OCI-LY3 (cell line): ENCODE measurements around the gene URB2.

ENCODE experiments used
- EZH2phosphoT487 ChIP-seq: fragments of 200-600 bp; shearing (Covaris generic); IDR thresholded peaks from 2 replicates; pipeline ENCODE4 v1.6.1; 2018; ENCODE audit warnings: antibody characterized with exemption, mixed run types, low read depth
- TF ChIP-seq, protein P1 (sequence below): fragments of 200-600, 300-600 bp; sonication (generic); IDR thresholded peaks from 2 replicates; pipeline ENCODE4 v1.5.1; 2014; ENCODE audit warnings: antibody characterized with exemption, low read length, low read depth

DNA sequence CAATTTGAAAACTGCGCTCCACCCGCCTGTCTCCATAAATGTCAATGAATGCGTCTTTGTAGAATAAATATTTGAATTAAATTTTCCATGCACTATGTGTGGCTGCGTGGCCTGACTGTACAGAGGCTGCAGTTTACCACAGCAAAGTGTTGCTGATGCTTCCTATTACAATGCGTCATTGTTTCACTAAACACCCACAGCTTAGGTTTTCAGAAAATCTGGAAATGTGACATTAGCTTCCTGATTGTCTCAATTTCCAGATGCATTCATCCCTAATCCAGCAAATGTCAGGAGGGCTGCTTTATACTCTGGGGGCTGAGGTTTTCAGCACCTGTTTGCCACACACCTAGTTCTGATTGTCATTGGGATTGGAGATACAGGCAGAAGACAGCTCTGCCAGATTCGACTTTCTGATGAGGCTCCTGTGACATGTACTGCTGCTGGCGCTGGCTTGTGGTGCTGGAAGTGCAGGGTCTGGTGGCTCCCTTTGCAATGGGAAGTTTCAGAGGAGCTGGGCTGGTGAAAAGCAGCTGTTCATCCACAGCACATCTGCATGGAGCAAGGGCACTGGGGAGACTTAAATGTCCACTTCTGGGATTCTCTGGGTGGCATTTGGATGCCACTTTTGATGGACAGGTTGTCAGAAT lies 40.0 kb downstream of the URB2 start:
- TF ChIP-seq, protein P1, sequence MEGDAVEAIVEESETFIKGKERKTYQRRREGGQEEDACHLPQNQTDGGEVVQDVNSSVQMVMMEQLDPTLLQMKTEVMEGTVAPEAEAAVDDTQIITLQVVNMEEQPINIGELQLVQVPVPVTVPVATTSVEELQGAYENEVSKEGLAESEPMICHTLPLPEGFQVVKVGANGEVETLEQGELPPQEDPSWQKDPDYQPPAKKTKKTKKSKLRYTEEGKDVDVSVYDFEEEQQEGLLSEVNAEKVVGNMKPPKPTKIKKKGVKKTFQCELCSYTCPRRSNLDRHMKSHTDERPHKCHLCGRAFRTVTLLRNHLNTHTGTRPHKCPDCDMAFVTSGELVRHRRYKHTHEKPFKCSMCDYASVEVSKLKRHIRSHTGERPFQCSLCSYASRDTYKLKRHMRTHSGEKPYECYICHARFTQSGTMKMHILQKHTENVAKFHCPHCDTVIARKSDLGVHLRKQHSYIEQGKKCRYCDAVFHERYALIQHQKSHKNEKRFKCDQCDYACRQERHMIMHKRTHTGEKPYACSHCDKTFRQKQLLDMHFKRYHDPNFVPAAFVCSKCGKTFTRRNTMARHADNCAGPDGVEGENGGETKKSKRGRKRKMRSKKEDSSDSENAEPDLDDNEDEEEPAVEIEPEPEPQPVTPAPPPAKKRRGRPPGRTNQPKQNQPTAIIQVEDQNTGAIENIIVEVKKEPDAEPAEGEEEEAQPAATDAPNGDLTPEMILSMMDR, result no peak
- no peak for TF ChIP-seq EZH2phosphoT487
